Upper lobe of left lung (tissue), 6 donors: ENCODE measurements around the gene IL13. TPM values are rescaled to one million over a fixed set of nuclear protein-coding genes. Genes with fewer than 3 reads are reported as not detected.

Experiments
- ATAC-seq, 2 donors: fragments of 200-7000 bp; cut with Tn5 transposase; one replicate each; pipeline ENCODE4 v1.9.1; 2022; ENCODE audit warnings: mild to moderate bottlenecking in 2 of 2, moderate library complexity in 2 of 2; ENCODE audit not compliant: low FRiP score in 2 of 2
- DNase-seq, 2 donors: peaks; one replicate each; pipeline ENCODE4 v3.0.0-alpha.2; 2019 to 2020
- H3K27ac ChIP-seq, 4 donors: fragments of 200-600 bp; sonication (generic); one replicate each; pipeline ENCODE4 v1.5.1; 2016 to 2019
- H3K27me3 ChIP-seq, 4 donors: fragments of 200-600 bp; sonication (generic); one replicate each; pipeline ENCODE4 v1.5.1; 2017 to 2019
- H3K36me3 ChIP-seq, 4 donors: fragments of 200-600 bp; sonication (generic); one replicate each; pipeline ENCODE4 v1.5.1; 2016 to 2019
- H3K4me1 ChIP-seq, 4 donors: fragments of 200-600 bp; sonication (generic); one replicate each; pipeline ENCODE4 v1.5.1; 2018 to 2019
- H3K4me3 ChIP-seq, 4 donors: fragments of 200-600 bp; sonication (generic); one replicate each; pipeline ENCODE4 v1.5.1; 2017 to 2019; ENCODE audit warnings: mild to moderate bottlenecking in 2 of 4, moderate library complexity in 1 of 4
- H3K9me3 ChIP-seq, 4 donors: fragments of 200-600 bp; sonication (generic); one replicate each; pipeline ENCODE4 v1.5.1; 2018 to 2019
- CTCF ChIP-seq, 6 experiments: fragments of 450-650 bp in 4 of 6; fragments of 200-600 bp in 2 of 6; sonication (generic) in 2 of 6; IDR thresholded peaks; one replicate each; pipeline ENCODE4 v1.5.1; 2016 to 2019; ENCODE audit warnings: antibody characterized with exemption in 6 of 6
- EP300 ChIP-seq, 4 donors: sonication (generic); formaldehyde crosslinking; IDR thresholded peaks; one replicate each; pipeline ENCODE4 v1.5.1; 2017; ENCODE audit warnings: antibody characterized with exemption in 4 of 4, control low read depth in 2 of 4
- POLR2A ChIP-seq, 4 donors: fragments of 450-650 bp; IDR thresholded peaks; one replicate each; pipeline ENCODE4 v1.5.1; 2016 to 2017; ENCODE audit warnings: antibody characterized with exemption in 4 of 4, mild to moderate bottlenecking in 2 of 4
- POLR2AphosphoS5 ChIP-seq, 2 donors: sonication (generic); formaldehyde crosslinking; IDR thresholded peaks; one replicate each; pipeline ENCODE4 v1.5.1; 2017; ENCODE audit warnings: antibody characterized with exemption in 2 of 2
- WGBS, 2 donors: methylation state at CpG; one replicate each; pipeline ENCODE4 v1.1.5; 2017 to 2018; 5-methylcytosine and 5-hydroxymethylcytosine counted together
- total RNA-seq, 6 donors: library from RNA; depleted of rRNA in 4 of 6; stranded (reverse); fragments of >200 nt in 4 of 6; gene quantifications; one replicate each; pipeline versions ENCODE4 v1.1.0 to v1.2.1, GENCODE V29; 2016 to 2021
- donor health status: DM: no; HTN: no; CAD: no; lungs with moderate emphysema.
- donor health status: DM: no; HTN: yes; CAD: no; lungs with severe emphysema.

IL13 gene
- total RNA-seq, 6 donors from 2014 or later, result 0.49 to 1.0 TPM; not detected in 4

- peaks cover 11 to 15% (median 12%) of the 10 kb centered on the region in 4 donors for H3K4me1 ChIP-seq
- no peak overlapping the region for H3K4me3 ChIP-seq
- 79 to 81% methylated on average over 4 of the region's 4 CpGs for WGBS, 2 donors
- DNase-seq (no peak), ATAC-seq (no peak)
- H3K27ac ChIP-seq, result no peak overlapping the region
- H3K9me3 ChIP-seq, result peaks cover 0 to 12% (median 0%) of the 10 kb centered on the region in 4 donors
- TF ChIP-seq CTCF (IDR thresholded peaks at IDR 0.05) (no peak), POLR2AphosphoS5 (IDR thresholded peaks at IDR 0.05) (no peak), POLR2A (IDR thresholded peaks at IDR 0.05) (no peak), EP300 (IDR thresholded peaks at IDR 0.05) (no peak)
- H3K27me3 ChIP-seq, result peaks cover 0 to 16% (median 7%) of the 10 kb centered on the region in 4 donors
- no peaks in the 10 kb centered on the region for H3K36me3 ChIP-seq
Measured at GRCh38 chr5:132651838-132652469, 6.0 kb upstream of the IL13 start.

- no peak overlapping the region for H3K4me3 ChIP-seq
- peaks cover 0 to under 1% (median 0%) of the 10 kb centered on the region in 4 donors for H3K9me3 ChIP-seq
- peaks cover 0 to 17% (median 7%) of the 10 kb centered on the region in 4 donors for H3K27me3 ChIP-seq
- H3K27ac ChIP-seq, result no peak overlapping the region
- no peaks in the 10 kb centered on the region for H3K36me3 ChIP-seq
- ATAC-seq, result no peak
- DNase-seq, result no peak
- H3K4me1 ChIP-seq, result peaks cover 11 to 17% (median 12%) of the 10 kb centered on the region in 4 donors
- TF ChIP-seq EP300 (IDR thresholded peaks at IDR 0.05), result no peak
- 39 to 45% methylated on average over 7 of the region's 7 CpGs for WGBS, 2 donors
Measured at GRCh38 chr5:132653716-132654115, 4.3 kb upstream of the IL13 start.

GRCh38 chr5:132655821-132656773 is 1.9 kb upstream of the IL13 start:
- peak in 1 of 2 donors; percentile 88 for DNase-seq
- H3K27ac ChIP-seq, result no peak overlapping the region
- H3K36me3 ChIP-seq, result no peaks in the 10 kb centered on the region
- no peaks in the 10 kb centered on the region for H3K9me3 ChIP-seq
- 20 to 80% methylated on average over 1 to 35 of the region's 92 CpGs for WGBS, 2 donors
- peak in 1 of 2 donors; percentile 59 for ATAC-seq
- H3K4me1 ChIP-seq, result peaks cover 11 to 17% (median 12%) of the 10 kb centered on the region in 4 donors
- peaks cover 0 to 17% (median 7%) of the 10 kb centered on the region in 4 donors for H3K27me3 ChIP-seq
- no peak for TF ChIP-seq POLR2AphosphoS5 (IDR thresholded peaks at IDR 0.05)
- TF ChIP-seq CTCF (IDR thresholded peaks at IDR 0.05), result no peak
- TF ChIP-seq EP300 (IDR thresholded peaks at IDR 0.05), result no peak
- no peak for TF ChIP-seq POLR2A (IDR thresholded peaks at IDR 0.05)
- H3K4me3 ChIP-seq, result peak overlapping the region in 3 of 4 donors; percentile 34 to 48 (median 47)

GRCh38 chr5:132656774-132657355 is 1.1 kb upstream of the IL13 start:
- H3K27ac ChIP-seq, result no peak overlapping the region
- ATAC-seq, result no peak
- peaks cover 11 to 17% (median 12%) of the 10 kb centered on the region in 4 donors for H3K4me1 ChIP-seq
- TF ChIP-seq CTCF (IDR thresholded peaks at IDR 0.05) (no peak), POLR2A (IDR thresholded peaks at IDR 0.05) (no peak), EP300 (IDR thresholded peaks at IDR 0.05) (no peak), POLR2AphosphoS5 (IDR thresholded peaks at IDR 0.05) (no peak)
- no peaks in the 10 kb centered on the region for H3K36me3 ChIP-seq
- H3K27me3 ChIP-seq, result peaks cover 0 to 17% (median 7%) of the 10 kb centered on the region in 4 donors
- WGBS, 2 donors, result 48 to 76% methylated on average over 11 to 12 of the region's 12 CpGs
- H3K4me3 ChIP-seq, result peak overlapping the region in 3 of 4 donors; percentile 34 to 48 (median 47)
- no peak for DNase-seq
- no peaks in the 10 kb centered on the region for H3K9me3 ChIP-seq
